Measurements from ENCODE around the gene PRRG3. TPM values are rescaled to one million over a fixed set of nuclear protein-coding genes. Genes with fewer than 3 reads are reported as not detected.

PRRG3 gene
- total RNA-seq, 2 donors from 2014 or later = 0.05 to 0.96 TPM

DNA sequence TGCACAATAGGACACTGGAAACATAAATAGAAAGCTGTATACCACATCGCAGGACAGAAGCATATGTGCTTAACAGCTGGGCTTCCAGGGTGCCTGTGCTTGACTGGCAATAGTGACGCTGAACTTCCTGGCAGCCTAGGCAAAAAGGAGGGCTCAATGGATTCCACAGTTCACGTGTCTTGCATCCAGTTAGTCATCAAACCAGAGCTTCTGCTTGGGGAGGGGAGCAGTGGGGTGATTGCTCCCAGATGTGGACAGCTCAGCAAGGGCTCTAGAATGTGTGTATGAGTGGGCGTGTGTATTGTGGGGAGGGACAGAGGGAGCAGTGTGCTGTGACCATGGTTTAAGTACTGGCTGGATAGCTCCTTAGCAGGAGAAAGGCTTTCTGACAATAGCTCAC lies 2.3 kb downstream of the PRRG3 start:
- no peak overlapping the region for H3K9ac ChIP-seq (ENCODE audit: low read depth in 2 of 2, low read length in 2 of 2)
- intact Hi-C loops (cut with DNase I) = no loop called here
- no peak for DNase-seq
- no peaks in the 10 kb centered on the region for H3K4me1 ChIP-seq
- H3K9me3 ChIP-seq = no peaks in the 10 kb centered on the region
- H3K36me3 ChIP-seq = no peaks in the 10 kb centered on the region
- H3K4me3 ChIP-seq = no peak overlapping the region
- H3K27me3 ChIP-seq = no peaks in the 10 kb centered on the region
- H3K27ac ChIP-seq = no peak overlapping the region
- no peak for TF ChIP-seq CTCF (IDR thresholded peaks at IDR 0.05)

- no peak overlapping the region for H3K9ac ChIP-seq (ENCODE audit: low read depth in 2 of 2, low read length in 2 of 2)
- H3K4me3 ChIP-seq = no peak overlapping the region
- H3K4me1 ChIP-seq = no peaks in the 10 kb centered on the region
- intact Hi-C loops (cut with DNase I) = no loop called here
- no peaks in the 10 kb centered on the region for H3K9me3 ChIP-seq
- H3K36me3 ChIP-seq = no peaks in the 10 kb centered on the region
- no peak overlapping the region for H3K27ac ChIP-seq
- no peak for DNase-seq
- no peak for TF ChIP-seq CTCF (IDR thresholded peaks at IDR 0.05)
- no peaks in the 10 kb centered on the region for H3K27me3 ChIP-seq
Observed at GRCh38 chrX:151698485-151698884, 3.2 kb downstream of the PRRG3 start.

DNA sequence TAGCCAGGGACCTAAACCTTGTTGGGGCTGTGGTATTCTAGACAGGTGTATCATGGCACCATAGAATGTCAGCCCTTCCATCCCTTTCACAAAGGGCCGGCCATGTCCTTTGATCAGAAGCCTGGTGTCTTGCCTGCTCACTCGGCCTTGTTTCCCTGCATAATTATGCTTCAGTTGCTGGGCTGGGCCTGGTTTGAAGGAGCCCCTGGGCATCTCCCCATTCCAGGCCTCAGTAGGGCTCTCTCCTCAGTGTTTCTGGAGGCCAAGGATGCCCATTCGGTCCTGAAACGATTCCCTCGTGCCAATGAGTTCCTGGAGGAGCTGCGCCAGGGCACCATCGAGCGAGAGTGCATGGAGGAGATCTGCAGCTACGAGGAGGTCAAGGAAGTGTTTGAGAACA lies 4.5 kb downstream of the PRRG3 start:
- Histone ChIP-seq H3K9me3 (no peaks in the 10 kb centered on the region), H3K27ac (no peak overlapping the region), H3K4me1 (no peaks in the 10 kb centered on the region), H3K9ac (ENCODE audit: low read depth in 2 of 2, low read length in 2 of 2) (no peak overlapping the region), H3K27me3 (no peaks in the 10 kb centered on the region), H3K36me3 (no peaks in the 10 kb centered on the region), H3K4me3 (no peak overlapping the region)
- TF ChIP-seq CTCF (IDR thresholded peaks at IDR 0.05) = no peak
- intact Hi-C loops (cut with DNase I) = no loop called here
- no peak for DNase-seq

DNA sequence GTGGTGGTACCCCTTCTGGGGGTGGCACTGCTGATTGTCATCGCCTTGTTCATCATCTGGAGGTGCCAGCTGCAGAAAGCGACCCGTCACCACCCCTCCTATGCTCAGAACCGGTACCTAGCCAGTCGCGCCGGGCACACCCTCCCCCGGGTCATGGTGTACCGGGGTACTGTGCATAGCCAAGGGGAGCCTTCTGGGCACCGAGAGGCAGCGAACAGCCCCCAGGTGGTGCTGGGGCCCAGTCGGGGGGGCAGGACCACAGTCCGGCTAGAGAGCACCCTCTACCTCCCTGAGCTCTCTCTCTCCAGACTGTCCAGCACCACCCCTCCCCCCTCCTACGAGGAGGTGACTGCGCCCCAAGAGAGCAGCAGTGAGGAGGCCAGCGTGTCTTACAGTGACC lies 5.3 kb downstream of the PRRG3 start:
- H3K36me3 ChIP-seq = no peaks in the 10 kb centered on the region
- no peaks in the 10 kb centered on the region for H3K27me3 ChIP-seq
- intact Hi-C loops (cut with DNase I) = no loop called here
- no peak overlapping the region for H3K9ac ChIP-seq (ENCODE audit: low read depth in 2 of 2, low read length in 2 of 2)
- H3K4me3 ChIP-seq = no peak overlapping the region
- no peaks in the 10 kb centered on the region for H3K4me1 ChIP-seq
- H3K9me3 ChIP-seq = no peaks in the 10 kb centered on the region
- H3K27ac ChIP-seq = no peak overlapping the region
- TF ChIP-seq CTCF (IDR thresholded peaks at IDR 0.05) = no peak
- no peak for DNase-seq

- intact Hi-C loops (cut with DNase I) = no loop called here
- TF ChIP-seq CTCF (IDR thresholded peaks at IDR 0.05) = no peak
- H3K9ac ChIP-seq (ENCODE audit: low read depth in 2 of 2, low read length in 2 of 2) = no peak overlapping the region
- no peaks in the 10 kb centered on the region for H3K9me3 ChIP-seq
- H3K4me1 ChIP-seq = no peaks in the 10 kb centered on the region
- no peak overlapping the region for H3K27ac ChIP-seq
- no peaks in the 10 kb centered on the region for H3K36me3 ChIP-seq
- no peak overlapping the region for H3K4me3 ChIP-seq
- H3K27me3 ChIP-seq = no peaks in the 10 kb centered on the region
- DNase-seq = no peak
Observed at GRCh38 chrX:151701071-151701470, 5.8 kb downstream of the PRRG3 start.

GRCh38 chrX:151701531-151701930 lies 6.3 kb downstream of the PRRG3 start:
- H3K9ac ChIP-seq (ENCODE audit: low read depth in 2 of 2, low read length in 2 of 2) = no peak overlapping the region
- H3K36me3 ChIP-seq = no peaks in the 10 kb centered on the region
- no peaks in the 10 kb centered on the region for H3K9me3 ChIP-seq
- intact Hi-C loops (cut with DNase I) = no loop called here
- no peaks in the 10 kb centered on the region for H3K27me3 ChIP-seq
- no peak for TF ChIP-seq CTCF (IDR thresholded peaks at IDR 0.05)
- H3K4me1 ChIP-seq = no peaks in the 10 kb centered on the region
- no peak overlapping the region for H3K4me3 ChIP-seq
- DNase-seq = no peak
- no peak overlapping the region for H3K27ac ChIP-seq
